ENCODE results near the gene SLC9A3.

Gene SLC9A3

GRCh38 chr5:455806-456205, 68.4 kb downstream of the SLC9A3 start:
- DNase-seq: no peak

GRCh38 chr5:454936-455335, 69.3 kb downstream of the SLC9A3 start:
- no peak for DNase-seq

GRCh38 chr5:453725-454481, 70.3 kb downstream of the SLC9A3 start:
- DNase-seq: no peak

GRCh38 chr5:452978-453710, 71.1 kb downstream of the SLC9A3 start:
- no peak for DNase-seq

GRCh38 chr5:451587-452458, 72.4 kb downstream of the SLC9A3 start:
- no peak for DNase-seq

- DNase-seq: no peak
Measured at GRCh38 chr5:449151-449550, 75.1 kb downstream of the SLC9A3 start.

- no peak for DNase-seq
Measured at GRCh38 chr5:448766-449090, 75.5 kb downstream of the SLC9A3 start.

- no peak for DNase-seq
Measured at GRCh38 chr5:448061-448765, 76.0 kb downstream of the SLC9A3 start.

GRCh38 chr5:447501-447900, 76.7 kb downstream of the SLC9A3 start:
- DNase-seq: no peak

- DNase-seq: no peak
Measured at GRCh38 chr5:446883-447263, 77.4 kb downstream of the SLC9A3 start.

- DNase-seq: no peak
Measured at GRCh38 chr5:446066-446882, 78.0 kb downstream of the SLC9A3 start.

- no peak for DNase-seq
Measured at GRCh38 chr5:445591-445990, 78.7 kb downstream of the SLC9A3 start.

- DNase-seq: no peak
Measured at GRCh38 chr5:444226-444625, 80.0 kb downstream of the SLC9A3 start.

- peak; percentile 15 for DNase-seq
Measured at GRCh38 chr5:443239-444151, 80.8 kb downstream of the SLC9A3 start.

- DNase-seq: peak; percentile 66
Measured at GRCh38 chr5:442335-443238, 81.7 kb downstream of the SLC9A3 start, which contains the start of gene EXOC3. Gene EXOC3, plus strand, starts transcription at chr5:443176. Its CDS starts 3,030 bp downstream, at chr5:446206.

- DNase-seq: no peak
Measured at GRCh38 chr5:441996-442334, 82.3 kb downstream of the SLC9A3 start.

- no peak for DNase-seq
Measured at GRCh38 chr5:440401-441201, 83.6 kb downstream of the SLC9A3 start.

- DNase-seq: no peak
Measured at GRCh38 chr5:439636-440035, 84.6 kb downstream of the SLC9A3 start.

- DNase-seq: no peak
Measured at GRCh38 chr5:439181-439580, 85.1 kb downstream of the SLC9A3 start.
